SK-N-SH (cell line): ENCODE data around the gene TBC1D2B. TPM values are rescaled to one million over a fixed set of nuclear protein-coding genes. Genes with fewer than 3 reads are reported as not detected.
A peak's percentile ranks its signal among the peaks of the same experiment; 100 is the strongest.

ENCODE experiments used
- CTCF ChIA-PET: fragments of 300-600, 350-600 bp; formaldehyde crosslinking; extraction: SDS; loops from one replicate; lab custom pipeline; 2021; lab: Yijun Ruan, JAX
- POLR2A ChIA-PET: fragments of 350-600 bp; sonication (Branson Sonifier 250); formaldehyde crosslinking; extraction: SDS; loops from one replicate; lab custom pipeline; 2020; ENCODE audit warnings: antibody characterized with exemption, inconsistent platforms; lab: Yijun Ruan, JAX
- DNase-seq: peaks from one replicate; pipeline ENCODE4 v3.0.0; 2012
- H2AFZ ChIP-seq: fragments of 200-600 bp; sonication (generic); 2 replicates; pipeline ENCODE4 v1.8.1; 2016; ENCODE audit warnings: antibody characterized with exemption, mild to moderate bottlenecking, low read depth
- H3F3A ChIP-seq: fragments of 200-600 bp; sonication (generic); replicated peaks from 2 replicates; pipeline ENCODE3; 2016; ENCODE audit warnings: antibody characterized with exemption, mild to moderate bottlenecking; ENCODE audit not compliant: insufficient read depth
- H3K27ac ChIP-seq, 2 experiments: fragments of 200-500 bp in 1 of 2; fragments of 200-600 bp in 1 of 2; sonication (Bioruptor generic) in 1 of 2; sonication (generic), shearing (Covaris generic) in 1 of 2; 2 replicates each; pipeline versions ENCODE4 v1.5.1 to v1.6.1; 2014 to 2016; ENCODE audit warnings: low read depth in 2 of 2, inconsistent platforms in 1 of 2, low read length in 1 of 2, mild to moderate bottlenecking in 1 of 2, mixed read lengths in 1 of 2
- H3K27me3 ChIP-seq: fragments of 200-600 bp; sonication (generic), shearing (Covaris generic); 2 replicates; pipeline ENCODE4 v1.6.1; 2016; ENCODE audit warnings: mixed run types; ENCODE audit not compliant: insufficient read depth
- H3K36me3 ChIP-seq, 2 experiments: fragments of 200-500 bp in 1 of 2; fragments of 200-600 bp in 1 of 2; sonication (Bioruptor generic) in 1 of 2; sonication (generic) in 1 of 2; replicated peaks in 1 of 2; 2 replicates each; pipeline versions ENCODE3 to v1.5.1; 2014 to 2016; ENCODE audit warnings: low read length in 1 of 2, mild to moderate bottlenecking in 1 of 2; ENCODE audit not compliant: insufficient read depth in 2 of 2, control insufficient read depth in 1 of 2
- H3K4me1 ChIP-seq, 2 experiments: fragments of 200-500 bp in 1 of 2; fragments of 200-600 bp in 1 of 2; sonication (Bioruptor generic) in 1 of 2; sonication (generic), shearing (Covaris generic) in 1 of 2; 2 replicates each; pipeline versions ENCODE4 v1.5.1 to v1.6.1; 2014 to 2016; ENCODE audit warnings: low read depth in 1 of 2, low read length in 1 of 2, mixed run types in 1 of 2; ENCODE audit not compliant: insufficient read depth in 2 of 2, control insufficient read depth in 1 of 2
- H3K4me2 ChIP-seq: fragments of 200-600 bp; sonication (generic), shearing (Covaris generic); 2 replicates; pipeline ENCODE4 v1.6.1; 2017; ENCODE audit warnings: mixed run types
- H3K4me3 ChIP-seq, 2 experiments: fragments of 200-500 bp in 1 of 2; fragments of 200-600 bp in 1 of 2; sonication (Bioruptor generic) in 1 of 2; sonication (generic), shearing (Covaris generic) in 1 of 2; 2 replicates each; pipeline versions ENCODE4 v1.5.1 to v1.8.1; 2014 to 2016; ENCODE audit warnings: low read depth in 2 of 2, inconsistent platforms in 1 of 2, low read length in 1 of 2, mild to moderate bottlenecking in 1 of 2, mixed read lengths in 1 of 2, moderate library complexity in 1 of 2
- H3K79me2 ChIP-seq: fragments of 200-600 bp; sonication (generic); 2 replicates; pipeline ENCODE4 v1.8.1; 2017; ENCODE audit warnings: mild to moderate bottlenecking; ENCODE audit not compliant: insufficient read depth
- H3K9ac ChIP-seq: fragments of 200-600 bp; sonication (generic); 2 replicates; pipeline ENCODE4 v1.6.1; 2017; ENCODE audit warnings: mixed run types
- H3K9me2 ChIP-seq: fragments of 200-600 bp; sonication (generic); 2 replicates; pipeline ENCODE4 v1.6.1; 2017; ENCODE audit warnings: mixed run types
- H3K9me3 ChIP-seq: fragments of 200-600 bp; sonication (generic); 2 replicates; pipeline ENCODE4 v1.6.1; 2017; ENCODE audit warnings: mixed run types, mild to moderate bottlenecking, moderate library complexity
- H4K20me1 ChIP-seq: fragments of 200-600 bp; sonication (generic); 2 replicates; pipeline ENCODE4 v1.6.1; 2017; ENCODE audit warnings: mild to moderate bottlenecking, mixed run types; ENCODE audit not compliant: insufficient read depth
- CHD2 ChIP-seq: fragments of 150-350 bp; IDR thresholded peaks from 2 replicates; pipeline ENCODE4 v1.6.1; 2018; ENCODE audit warnings: low read length; ENCODE audit not compliant: partially characterized antibody
- EP300 ChIP-seq, 2 experiments: IDR thresholded peaks; 2 replicates each; pipeline versions ENCODE4 v1.4.0 to v1.6.1; 2012; ENCODE audit warnings: borderline replicate concordance in 1 of 2, low read depth in 1 of 2, low read length in 1 of 2
- EZH2phosphoT487 ChIP-seq: fragments of 200-600 bp; sonication (generic); IDR thresholded peaks from 2 replicates; pipeline ENCODE4 v1.6.1; 2017; ENCODE audit warnings: low read depth, mixed run types, mild to moderate bottlenecking, antibody characterized with exemption, moderate library complexity, borderline replicate concordance
- FOSL2 ChIP-seq: IDR thresholded peaks from 2 replicates; pipeline ENCODE4 v1.4.0; 2012; ENCODE audit warnings: low read depth, mild to moderate bottlenecking, moderate library complexity, borderline replicate concordance
- FOXM1 ChIP-seq: IDR thresholded peaks from 2 replicates; pipeline ENCODE4 v1.4.0; 2012; ENCODE audit warnings: low read depth, mild to moderate bottlenecking
- GABPA ChIP-seq: IDR thresholded peaks from 2 replicates; pipeline ENCODE4 v1.4.0; 2012; ENCODE audit warnings: low read depth, mild to moderate bottlenecking
- GATA2 ChIP-seq: sonication (generic); formaldehyde crosslinking; IDR thresholded peaks from 2 replicates; pipeline ENCODE4 v1.5.0; 2020; ENCODE audit warnings: mild to moderate bottlenecking, missing genetic modification reagents
- MXI1 ChIP-seq: IDR thresholded peaks from 2 replicates; pipeline ENCODE4 v1.6.1; 2012; ENCODE audit warnings: mild to moderate bottlenecking, low read depth, low read length, improper control_type of control experiment
- NFIC ChIP-seq: IDR thresholded peaks from 2 replicates; pipeline ENCODE4 v1.4.0; 2012; ENCODE audit warnings: borderline replicate concordance
- NRF1 ChIP-seq: IDR thresholded peaks from 2 replicates; pipeline ENCODE4 v1.6.1; 2012; ENCODE audit warnings: low read depth, mild to moderate bottlenecking, low read length
- POLR2AphosphoS5 ChIP-seq: IDR thresholded peaks from 2 replicates; pipeline ENCODE4 v1.6.1; 2012; ENCODE audit warnings: low read depth, low read length
- RAD21 ChIP-seq: IDR thresholded peaks from 2 replicates; pipeline ENCODE4 v1.6.1; 2012; ENCODE audit warnings: mild to moderate bottlenecking, low read length
- RCOR1 ChIP-seq: fragments of 150-350 bp; IDR thresholded peaks from 2 replicates; pipeline ENCODE4 v1.6.1; 2017; ENCODE audit warnings: antibody characterized with exemption, low read length
- RXRA ChIP-seq: IDR thresholded peaks from 2 replicates; pipeline ENCODE4 v1.4.0; 2012; ENCODE audit warnings: low read depth, mild to moderate bottlenecking, borderline replicate concordance
- SIN3A ChIP-seq: IDR thresholded peaks from 2 replicates; pipeline ENCODE4 v1.6.1; 2012; ENCODE audit warnings: low read depth, mild to moderate bottlenecking, low read length, moderate library complexity, borderline replicate concordance
- USF1 ChIP-seq: IDR thresholded peaks from 2 replicates; pipeline ENCODE4 v1.4.0; 2012; ENCODE audit warnings: low read depth, borderline replicate concordance
- whole genome bisulfite sequencing: methylation state at CpG from one replicate; pipeline ENCODE4 v1.1.6; 2017; ENCODE audit warnings: low lambda C conversion rate; 5-methylcytosine and 5-hydroxymethylcytosine counted together
- polyA plus RNA-seq, 3 experiments: library from polyadenylated mRNA; depleted of rRNA; stranded (reverse); fragments of >200 nt; gene quantifications; 2 replicates each; pipeline ENCODE4 v1.2.3, GENCODE V29; 2012
- TF ChIP-seq, protein P1 (sequence below): IDR thresholded peaks from 2 replicates; pipeline ENCODE4; 2012

TBC1D2B gene
- polyA plus RNA-seq, 1 of the 3 experiments (the other 2 are of a cell fraction) = 19.0 TPM

- H3K4me2 ChIP-seq = no peak overlapping the region
- CTCF ChIA-PET = interaction anchor here (0.7 kb wide), 1 partner anchor 76 kb away, joined by 3 read pairs; no protein-coding TSS in a partner anchor
- WGBS = 99% methylated on average over 11 of the region's 12 CpGs
These were observed 86.5 kb downstream of the TBC1D2B start for GRCh38 chr15:77991029-77991406.

GRCh38 chr15:77989296-77990143, 88.0 kb downstream of the TBC1D2B start:
- H3K36me3 ChIP-seq = no peaks in the 10 kb centered on the region
- H3K9ac ChIP-seq = no peak overlapping the region
- no peak overlapping the region for H2AFZ ChIP-seq
- peaks cover 12 to 84% of the 10 kb centered on the region in 2 experiments; a peak in 3 of 4 replicates for H3K4me1 ChIP-seq
- H3F3A ChIP-seq = peaks cover 10% of the 10 kb centered on the region
- no peak for DNase-seq
- H3K9me2 ChIP-seq = no peaks in the 10 kb centered on the region
- 79% methylated on average over 11 of the region's 22 CpGs for WGBS
- H3K27me3 ChIP-seq = no peaks in the 10 kb centered on the region
- H3K4me2 ChIP-seq = no peak overlapping the region
- no peak overlapping the region for H3K4me3 ChIP-seq
- ChIA-PET CTCF (interaction anchor here (1.0 kb wide), 1 partner anchor 119 kb away, joined by 5 read pairs; no protein-coding TSS in a partner anchor), POLR2A (no interaction called here)
- peaks cover 17% of the 10 kb centered on the region for H4K20me1 ChIP-seq
- no peaks in the 10 kb centered on the region for H3K79me2 ChIP-seq
- TF ChIP-seq EZH2phosphoT487 (no peak), CHD2 (no peak), GATA2 (CRISPR knock-in tag) (no peak), EP300 (IDR thresholded peaks at IDR 0.05; ENCODE audit: borderline replicate concordance in 1 of 2, low read depth in 1 of 2, low read length in 1 of 2) (no peak), RCOR1 (no peak), GABPA (no peak), RAD21 (no peak), MXI1 (no peak)
- TF ChIP-seq, protein P1, sequence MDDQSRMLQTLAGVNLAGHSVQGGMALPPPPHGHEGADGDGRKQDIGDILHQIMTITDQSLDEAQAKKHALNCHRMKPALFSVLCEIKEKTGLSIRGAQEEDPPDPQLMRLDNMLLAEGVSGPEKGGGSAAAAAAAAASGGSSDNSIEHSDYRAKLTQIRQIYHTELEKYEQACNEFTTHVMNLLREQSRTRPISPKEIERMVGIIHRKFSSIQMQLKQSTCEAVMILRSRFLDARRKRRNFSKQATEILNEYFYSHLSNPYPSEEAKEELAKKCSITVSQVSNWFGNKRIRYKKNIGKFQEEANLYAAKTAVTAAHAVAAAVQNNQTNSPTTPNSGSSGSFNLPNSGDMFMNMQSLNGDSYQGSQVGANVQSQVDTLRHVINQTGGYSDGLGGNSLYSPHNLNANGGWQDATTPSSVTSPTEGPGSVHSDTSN = no peak
- no peaks in the 10 kb centered on the region for H3K9me3 ChIP-seq
- peak overlapping the region in 1 of 2 experiments; percentile 88; a peak in 1 of 4 replicates for H3K27ac ChIP-seq

More at GRCh38 chr15:77991029-77991406, 86.5 kb downstream of the TBC1D2B start:
- no peaks in the 10 kb centered on the region for H3K79me2 ChIP-seq
- H3K36me3 ChIP-seq = no peaks in the 10 kb centered on the region
- DNase-seq = no peak
- no peaks in the 10 kb centered on the region for H3K9me2 ChIP-seq
- no peak overlapping the region for H2AFZ ChIP-seq
- no peaks in the 10 kb centered on the region for H3K9me3 ChIP-seq
- H4K20me1 ChIP-seq = peaks cover 19% of the 10 kb centered on the region
- no peak overlapping the region for H3K4me3 ChIP-seq
- H3K4me1 ChIP-seq = peaks cover 12 to 78% of the 10 kb centered on the region in 2 experiments; a peak in 3 of 4 replicates
- peak overlapping the region in 1 of 2 experiments; percentile 88; a peak in 2 of 4 replicates for H3K27ac ChIP-seq
- no peaks in the 10 kb centered on the region for H3K27me3 ChIP-seq
- no peak overlapping the region for H3K9ac ChIP-seq
- peaks cover 10% of the 10 kb centered on the region for H3F3A ChIP-seq
- POLR2A ChIA-PET = interaction anchor here (1.0 kb wide), 2 partner anchors 65 to 117 kb away, joined by 3 to 5 read pairs; no protein-coding TSS in a partner anchor
- TF ChIP-seq CHD2 (no peak), USF1 (no peak), MXI1 (no peak), POLR2AphosphoS5 (no peak), SIN3A (no peak), NFIC (no peak), RXRA (no peak), FOXM1 (no peak), NRF1 (no peak), RAD21 (no peak), FOSL2 (no peak), GATA2 (CRISPR knock-in tag) (no peak)
